MM.1S (cell line): ENCODE data around the gene SMO.
A peak's percentile ranks its signal among the peaks of the same experiment; 100 is the strongest.
"Not testable (repeated sequence)": the region's sequence is repeated elsewhere in the genome, so short reads cannot be mapped to it uniquely, and the experiment has no call there.

ENCODE experiments used
- DNase-seq: peaks from one replicate; pipeline ENCODE4 v3.0.0-alpha.2; 2015
- H2AFZ ChIP-seq: fragments of 300-600 bp; sonication (generic); 2 replicates; pipeline ENCODE4 v1.6.0; 2016; ENCODE audit warnings: antibody characterized with exemption, low read length
- H3F3A ChIP-seq: fragments of 300-600 bp; sonication (generic); 2 replicates; pipeline ENCODE4 v1.6.1; 2016; ENCODE audit warnings: mild to moderate bottlenecking, antibody characterized with exemption, low read length, moderate library complexity, mixed read lengths; ENCODE audit not compliant: insufficient read depth
- H3K27ac ChIP-seq: fragments of 300-600 bp; sonication (generic); 2 replicates; pipeline ENCODE4 v1.5.1; 2016; ENCODE audit warnings: mild to moderate bottlenecking, low read length
- H3K27me3 ChIP-seq: fragments of 300-600 bp; sonication (generic); replicated peaks from 2 replicates; pipeline ENCODE4 v1.6.0; 2016; ENCODE audit warnings: low read length; ENCODE audit not compliant: insufficient read depth
- H3K36me3 ChIP-seq: fragments of 300-600 bp; sonication (generic); replicated peaks from 2 replicates; pipeline ENCODE4 v1.6.1; 2016; ENCODE audit warnings: mild to moderate bottlenecking, low read length, mixed read lengths; ENCODE audit not compliant: insufficient read depth
- H3K4me1 ChIP-seq: fragments of 300-600 bp; sonication (generic); 2 replicates; pipeline ENCODE4 v1.6.1; 2016; ENCODE audit warnings: low read length, mixed read lengths
- H3K4me2 ChIP-seq: fragments of 300-600 bp; sonication (generic); 2 replicates; pipeline ENCODE4 v1.6.0; 2016; ENCODE audit warnings: low read depth, low read length
- H3K4me3 ChIP-seq: fragments of 300-600 bp; sonication (generic); 2 replicates; pipeline ENCODE4 v1.5.1; 2016; ENCODE audit warnings: low read length, mixed read lengths
- H3K79me2 ChIP-seq: fragments of 300-600 bp; sonication (generic); 2 replicates; pipeline ENCODE4 v1.6.1; 2016; ENCODE audit warnings: mixed run types, low read length, mixed read lengths
- H3K9ac ChIP-seq: fragments of 300-600 bp; sonication (generic); 2 replicates; pipeline ENCODE4 v1.6.1; 2016; ENCODE audit warnings: low read length, mixed read lengths
- H3K9me2 ChIP-seq: fragments of 300-600 bp; sonication (generic); replicated peaks from 2 replicates; pipeline ENCODE4 v1.6.1; 2016; ENCODE audit warnings: mild to moderate bottlenecking, low read length, mixed read lengths; ENCODE audit not compliant: insufficient read depth
- H3K9me3 ChIP-seq: fragments of 300-600 bp; sonication (generic); replicated peaks from 2 replicates; pipeline ENCODE4 v1.6.1; 2016; ENCODE audit warnings: mild to moderate bottlenecking, low read length, mixed read lengths; ENCODE audit not compliant: insufficient read depth
- H4K20me1 ChIP-seq: fragments of 300-600 bp; sonication (generic); 2 replicates; pipeline ENCODE4 v1.6.1; 2016; ENCODE audit warnings: mild to moderate bottlenecking, low read length, moderate library complexity, mixed read lengths; ENCODE audit not compliant: insufficient read depth
- EZH2 ChIP-seq: fragments of 300-600 bp; sonication (generic); optimal IDR thresholded peaks from 2 replicates; pipeline ENCODE3; 2017; ENCODE audit warnings: low read depth, mild to moderate bottlenecking, antibody characterized with exemption, low read length, mixed read lengths
- EZH2phosphoT487 ChIP-seq: fragments of 300-600 bp; sonication (generic); IDR thresholded peaks from 2 replicates; pipeline ENCODE4 v1.6.1; 2018; ENCODE audit warnings: antibody characterized with exemption, low read length
- TF ChIP-seq, protein P1 (sequence below): fragments of 300-600 bp; sonication (generic); IDR thresholded peaks from 2 replicates; pipeline ENCODE4 v1.5.1; 2016; ENCODE audit warnings: antibody characterized with exemption, low read length, mixed read lengths

Gene SMO

DNA sequence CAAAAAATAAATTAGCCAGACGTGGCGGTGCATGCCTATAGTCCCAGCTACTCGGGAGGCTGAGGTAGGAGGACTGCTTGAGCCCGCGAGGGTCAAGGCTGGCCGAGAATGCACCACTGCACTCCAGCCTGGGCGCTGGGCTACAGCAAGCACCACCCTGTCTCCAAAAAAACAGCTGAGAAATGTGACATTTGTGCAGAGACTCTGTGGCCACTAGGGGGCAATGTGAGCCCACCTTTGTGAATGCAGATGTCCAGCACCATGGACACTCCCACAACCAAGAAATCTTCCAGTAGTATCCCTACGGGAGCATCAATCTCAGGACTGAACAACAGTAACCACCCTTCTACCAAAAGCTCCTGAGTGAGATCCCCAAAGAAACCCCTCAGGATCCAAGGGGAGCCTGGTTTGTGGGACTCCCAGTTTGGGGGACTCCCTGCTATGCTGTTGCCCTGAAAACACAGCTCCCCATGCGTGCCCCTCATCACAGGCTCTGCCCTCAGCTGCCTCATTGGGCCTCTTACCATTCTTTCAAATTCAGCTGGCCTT, 30.2 kb downstream of the SMO start:
- no peaks in the 10 kb centered on the region for H3K9me3 ChIP-seq
- H3K27ac ChIP-seq = no peak overlapping the region
- H3K4me3 ChIP-seq = no peak overlapping the region
- H2AFZ ChIP-seq = 0 out of 2 replicates have a peak overlapping the region, but pooled peaks have one; percentile 7
- H3K4me1 ChIP-seq = no peaks in the 10 kb centered on the region
- no peaks in the 10 kb centered on the region for H3K36me3 ChIP-seq
- no peaks in the 10 kb centered on the region for H3K79me2 ChIP-seq
- peak; percentile 86 for DNase-seq
- no peaks in the 10 kb centered on the region for H3K9me2 ChIP-seq
- TF ChIP-seq EZH2 (no peak), EZH2phosphoT487 (no peak)
- TF ChIP-seq, protein P1, sequence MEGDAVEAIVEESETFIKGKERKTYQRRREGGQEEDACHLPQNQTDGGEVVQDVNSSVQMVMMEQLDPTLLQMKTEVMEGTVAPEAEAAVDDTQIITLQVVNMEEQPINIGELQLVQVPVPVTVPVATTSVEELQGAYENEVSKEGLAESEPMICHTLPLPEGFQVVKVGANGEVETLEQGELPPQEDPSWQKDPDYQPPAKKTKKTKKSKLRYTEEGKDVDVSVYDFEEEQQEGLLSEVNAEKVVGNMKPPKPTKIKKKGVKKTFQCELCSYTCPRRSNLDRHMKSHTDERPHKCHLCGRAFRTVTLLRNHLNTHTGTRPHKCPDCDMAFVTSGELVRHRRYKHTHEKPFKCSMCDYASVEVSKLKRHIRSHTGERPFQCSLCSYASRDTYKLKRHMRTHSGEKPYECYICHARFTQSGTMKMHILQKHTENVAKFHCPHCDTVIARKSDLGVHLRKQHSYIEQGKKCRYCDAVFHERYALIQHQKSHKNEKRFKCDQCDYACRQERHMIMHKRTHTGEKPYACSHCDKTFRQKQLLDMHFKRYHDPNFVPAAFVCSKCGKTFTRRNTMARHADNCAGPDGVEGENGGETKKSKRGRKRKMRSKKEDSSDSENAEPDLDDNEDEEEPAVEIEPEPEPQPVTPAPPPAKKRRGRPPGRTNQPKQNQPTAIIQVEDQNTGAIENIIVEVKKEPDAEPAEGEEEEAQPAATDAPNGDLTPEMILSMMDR = peak; percentile 97
- 0 out of 2 replicates have a peak, but pooled peaks cover 3% of the 10 kb centered on the region for H3K27me3 ChIP-seq
- peak overlapping the region; percentile 16; the same call in 1 of the 2 replicates for H3K4me2 ChIP-seq
- H3K9ac ChIP-seq = no peak overlapping the region
- H4K20me1 ChIP-seq = no peaks in the 10 kb centered on the region
- no peaks in the 10 kb centered on the region for H3F3A ChIP-seq

- not testable (repeated sequence) for H3K27me3 ChIP-seq, H3K27ac ChIP-seq, H3K36me3 ChIP-seq, H3K9me3 ChIP-seq, H3F3A ChIP-seq, H3K9me2 ChIP-seq, H3K79me2 ChIP-seq, H3K4me2 ChIP-seq, H4K20me1 ChIP-seq, H3K4me3 ChIP-seq, DNase-seq, H2AFZ ChIP-seq, H3K4me1 ChIP-seq, H3K9ac ChIP-seq
Measured at GRCh38 chr7:129219166-129219565, 30.7 kb downstream of the SMO start.

- Histone ChIP-seq H3K4me1 (peaks cover 7% of the 10 kb centered on the region), H3K9me2 (no peaks in the 10 kb centered on the region), H3K36me3 (no peaks in the 10 kb centered on the region), H2AFZ (peak overlapping the region; percentile 1), H3K27me3 (0 out of 2 replicates have a peak, but pooled peaks cover 3% of the 10 kb centered on the region), H3K27ac (no peak overlapping the region), H3K4me2 (peak overlapping the region; percentile 15; the same call in 1 of the 2 replicates), H3K4me3 (no peak overlapping the region; the same call in 1 of the 2 replicates), H3K79me2 (peaks cover 18% of the 10 kb centered on the region), H3K9ac (no peak overlapping the region), H4K20me1 (no peaks in the 10 kb centered on the region), H3K9me3 (no peaks in the 10 kb centered on the region), H3F3A (peaks cover 19% of the 10 kb centered on the region)
- DNase-seq = peak; percentile 46
- TF ChIP-seq EZH2 = no peak
- TF ChIP-seq EZH2phosphoT487 = no peak
- TF ChIP-seq, protein P1 = no peak
Measured at GRCh38 chr7:129222064-129222463, 33.6 kb downstream of the SMO start.
